Effector memory CD4-positive, alpha-beta T cell (primary cell): ENCODE measurements around the gene FMN1.

Experiments used
- DNase-seq, 3 donors: peaks; one replicate each; pipeline ENCODE4 v3.0.0-alpha.2; 2020
- H3K27ac ChIP-seq: 2 replicates; pipeline ENCODE4 v1.7.0; 2013; ENCODE audit warnings: mild to moderate bottlenecking, low read length, moderate library complexity; ENCODE audit not compliant: insufficient read depth, poor library complexity, severe bottlenecking
- H3K27me3 ChIP-seq: replicated peaks from 2 replicates; pipeline ENCODE4 v1.7.0; 2013; ENCODE audit warnings: mild to moderate bottlenecking, low read length; ENCODE audit not compliant: insufficient read depth, control insufficient read depth, poor library complexity, severe bottlenecking
- H3K36me3 ChIP-seq: 2 replicates; pipeline ENCODE4 v1.7.0; 2013; ENCODE audit warnings: mild to moderate bottlenecking, low read length, moderate library complexity; ENCODE audit not compliant: control insufficient read depth, insufficient read depth
- H3K4me1 ChIP-seq: 2 replicates; pipeline ENCODE4 v1.7.0; 2013; ENCODE audit warnings: low read length, mild to moderate bottlenecking; ENCODE audit not compliant: control insufficient read depth, insufficient read depth, poor library complexity, severe bottlenecking
- H3K4me3 ChIP-seq: 2 replicates; pipeline ENCODE4 v1.7.0; 2013; ENCODE audit warnings: low read length, low read depth, mild to moderate bottlenecking; ENCODE audit not compliant: insufficient read depth, poor library complexity, severe bottlenecking
- H3K9me3 ChIP-seq: 2 replicates; pipeline ENCODE4 v1.7.0; 2013; ENCODE audit warnings: mild to moderate bottlenecking, low read length, moderate library complexity; ENCODE audit not compliant: control insufficient read depth

FMN1 gene

GRCh38 chr15:33013827-33014445 is 180.6 kb downstream of the FMN1 start:
- Histone ChIP-seq H3K9me3 (no peaks in the 10 kb centered on the region), H3K36me3 (no peaks in the 10 kb centered on the region), H3K4me3 (no peak overlapping the region), H3K4me1 (no peaks in the 10 kb centered on the region), H3K27me3 (no peaks in the 10 kb centered on the region), H3K27ac (no peak overlapping the region)
- DNase-seq, result no peak

GRCh38 chr15:33011976-33012375 is 182.5 kb downstream of the FMN1 start:
- Histone ChIP-seq H3K4me3 (no peak overlapping the region), H3K4me1 (no peaks in the 10 kb centered on the region), H3K36me3 (no peaks in the 10 kb centered on the region), H3K9me3 (no peaks in the 10 kb centered on the region), H3K27ac (no peak overlapping the region), H3K27me3 (no peaks in the 10 kb centered on the region)
- DNase-seq, result no peak

- Histone ChIP-seq H3K4me1 (no peaks in the 10 kb centered on the region), H3K4me3 (no peak overlapping the region), H3K27me3 (no peaks in the 10 kb centered on the region), H3K9me3 (no peaks in the 10 kb centered on the region), H3K27ac (no peak overlapping the region), H3K36me3 (peaks cover 4% of the 10 kb centered on the region)
- DNase-seq, result no peak
Observed at GRCh38 chr15:33009603-33010002, 184.9 kb downstream of the FMN1 start.

GRCh38 chr15:33009026-33009425 is 185.5 kb downstream of the FMN1 start:
- no peak for DNase-seq
- Histone ChIP-seq H3K4me1 (no peaks in the 10 kb centered on the region), H3K4me3 (no peak overlapping the region), H3K36me3 (peaks cover 4% of the 10 kb centered on the region), H3K27ac (no peak overlapping the region), H3K27me3 (no peaks in the 10 kb centered on the region), H3K9me3 (no peaks in the 10 kb centered on the region)

- no peak overlapping the region for H3K4me3 ChIP-seq
- H3K36me3 ChIP-seq, result peaks cover 4% of the 10 kb centered on the region
- no peaks in the 10 kb centered on the region for H3K4me1 ChIP-seq
- no peaks in the 10 kb centered on the region for H3K27me3 ChIP-seq
- no peaks in the 10 kb centered on the region for H3K9me3 ChIP-seq
- no peak overlapping the region for H3K27ac ChIP-seq
- DNase-seq, result no peak
Observed at GRCh38 chr15:33008284-33008995, 186.1 kb downstream of the FMN1 start.

GRCh38 chr15:33007303-33007855 is 187.1 kb downstream of the FMN1 start:
- Histone ChIP-seq H3K27me3 (no peaks in the 10 kb centered on the region), H3K4me1 (no peaks in the 10 kb centered on the region), H3K9me3 (no peaks in the 10 kb centered on the region), H3K27ac (no peak overlapping the region), H3K36me3 (peaks cover 4% of the 10 kb centered on the region), H3K4me3 (no peak overlapping the region)
- DNase-seq, result no peak

GRCh38 chr15:33005582-33005981 is 188.9 kb downstream of the FMN1 start:
- no peak overlapping the region for H3K27ac ChIP-seq
- no peak overlapping the region for H3K4me3 ChIP-seq
- H3K9me3 ChIP-seq, result no peaks in the 10 kb centered on the region
- H3K36me3 ChIP-seq, result peaks cover 4% of the 10 kb centered on the region
- DNase-seq, result no peak
- no peaks in the 10 kb centered on the region for H3K4me1 ChIP-seq
- no peaks in the 10 kb centered on the region for H3K27me3 ChIP-seq

- no peak for DNase-seq
- no peaks in the 10 kb centered on the region for H3K4me1 ChIP-seq
- H3K36me3 ChIP-seq, result peaks cover 4% of the 10 kb centered on the region
- H3K9me3 ChIP-seq, result no peaks in the 10 kb centered on the region
- no peak overlapping the region for H3K4me3 ChIP-seq
- H3K27me3 ChIP-seq, result no peaks in the 10 kb centered on the region
- no peak overlapping the region for H3K27ac ChIP-seq
Observed at GRCh38 chr15:33001926-33002325, 192.6 kb downstream of the FMN1 start.

GRCh38 chr15:32998979-32999672 is 195.4 kb downstream of the FMN1 start:
- no peaks in the 10 kb centered on the region for H3K4me1 ChIP-seq
- no peaks in the 10 kb centered on the region for H3K9me3 ChIP-seq
- no peak for DNase-seq
- H3K36me3 ChIP-seq, result no peaks in the 10 kb centered on the region
- no peak overlapping the region for H3K27ac ChIP-seq
- H3K4me3 ChIP-seq, result no peak overlapping the region
- no peaks in the 10 kb centered on the region for H3K27me3 ChIP-seq

- Histone ChIP-seq H3K27me3 (no peaks in the 10 kb centered on the region), H3K36me3 (no peaks in the 10 kb centered on the region), H3K4me1 (no peaks in the 10 kb centered on the region), H3K9me3 (no peaks in the 10 kb centered on the region), H3K27ac (no peak overlapping the region), H3K4me3 (no peak overlapping the region)
- DNase-seq, result no peak
Observed at GRCh38 chr15:32998182-32998581, 196.3 kb downstream of the FMN1 start.
